GM23338 (cell line): ENCODE data around the gene ASB1. TPM values are rescaled to one million over a fixed set of nuclear protein-coding genes. Genes with fewer than 3 reads are reported as not detected.

Experiments used
- ATAC-seq: fragments of 200-7000 bp; cut with Tn5 transposase; 3 replicates; pipeline ENCODE4 v1.9.1; 2020
- DNase-seq: peaks from one replicate; pipeline ENCODE4 v3.0.0-alpha.2; 2015; ENCODE audit warnings: low spot score
- H2AFZ ChIP-seq: fragments of 200-600 bp; sonication (generic); 2 replicates; pipeline ENCODE4 v1.8.0; 2016; ENCODE audit warnings: antibody characterized with exemption, mild to moderate bottlenecking, moderate library complexity
- H3F3A ChIP-seq: fragments of 200-600 bp; sonication (generic); replicated peaks from 2 replicates; pipeline ENCODE4 v1.8.0; 2017; ENCODE audit warnings: antibody characterized with exemption, mixed run types, low read depth
- H3K27ac ChIP-seq: fragments of 200-600 bp; sonication (generic); 2 replicates; pipeline ENCODE4 v1.6.1; 2016; ENCODE audit warnings: low read depth
- H3K27me3 ChIP-seq: fragments of 200-600 bp; sonication (generic); 2 replicates; pipeline ENCODE4 v1.8.0; 2016; ENCODE audit warnings: mild to moderate bottlenecking, mixed run types, moderate library complexity; ENCODE audit not compliant: insufficient read depth
- H3K36me3 ChIP-seq: fragments of 200-600 bp; sonication (generic); 2 replicates; pipeline ENCODE4 v1.8.0; 2016; ENCODE audit warnings: mild to moderate bottlenecking; ENCODE audit not compliant: insufficient read depth
- H3K4me1 ChIP-seq: fragments of 200-600 bp; sonication (generic); 2 replicates; pipeline ENCODE4 v1.8.0; 2016; ENCODE audit warnings: mild to moderate bottlenecking, moderate library complexity; ENCODE audit not compliant: insufficient read depth
- H3K4me2 ChIP-seq: fragments of 200-600 bp; sonication (generic); 2 replicates; pipeline ENCODE4 v1.7.1; 2017; ENCODE audit warnings: mixed run types
- H3K4me3 ChIP-seq: fragments of 200-600 bp; sonication (generic); 2 replicates; pipeline ENCODE4 v1.6.1; 2016; ENCODE audit warnings: mixed run types
- H3K79me2 ChIP-seq: fragments of 200-600 bp; sonication (generic); replicated peaks from 2 replicates; pipeline ENCODE4 v1.8.0; 2017; ENCODE audit warnings: mild to moderate bottlenecking; ENCODE audit not compliant: insufficient read depth
- H3K9me2 ChIP-seq: fragments of 200-600 bp; sonication (generic); 2 replicates; pipeline ENCODE4 v1.8.0; 2017; ENCODE audit not compliant: insufficient read depth
- H4K20me1 ChIP-seq: fragments of 200-600 bp; sonication (generic); replicated peaks from 2 replicates; pipeline ENCODE4 v1.8.0; 2017; ENCODE audit warnings: mild to moderate bottlenecking; ENCODE audit not compliant: insufficient read depth
- H3K27ac Mint-ChIP-seq: 2 replicates; pipeline ENCODE4 v1.8.0; 2020; ENCODE audit warnings: inconsistent platforms, mild to moderate bottlenecking, moderate library complexity, mixed read lengths
- H3K27me3 Mint-ChIP-seq: 3 replicates; pipeline ENCODE4 v1.8.0; 2022; ENCODE audit warnings: low read depth, mild to moderate bottlenecking, moderate library complexity, mixed read lengths, inconsistent platforms; ENCODE audit not compliant: insufficient read depth, poor library complexity
- H3K36me3 Mint-ChIP-seq: 3 replicates; pipeline ENCODE4 v1.8.0; 2021; ENCODE audit warnings: low read depth, mild to moderate bottlenecking, inconsistent platforms, moderate library complexity, mixed read lengths
- H3K4me1 Mint-ChIP-seq: 3 replicates; pipeline ENCODE4 v1.8.0; 2020; ENCODE audit warnings: mild to moderate bottlenecking, inconsistent platforms, mixed read lengths
- H3K4me3 Mint-ChIP-seq: 3 replicates; pipeline ENCODE4 v1.8.0; 2021; ENCODE audit warnings: moderate library complexity, mild to moderate bottlenecking, inconsistent platforms, mixed read lengths
- H3K9me3 Mint-ChIP-seq: 3 replicates; pipeline ENCODE4 v1.8.0; 2020; ENCODE audit warnings: moderate library complexity, mild to moderate bottlenecking, inconsistent platforms, mixed read lengths
- CREB1 ChIP-seq: fragments of 250-450 bp; sonication (Bioruptor Pico); IDR thresholded peaks from 2 replicates; pipeline ENCODE4 v1.5.0; 2020; ENCODE audit warnings: low read depth, mild to moderate bottlenecking, moderate library complexity
- ETS1 ChIP-seq: IDR thresholded peaks from 2 replicates; pipeline ENCODE4 v1.6.1; 2016; ENCODE audit warnings: antibody characterized with exemption
- EZH2 ChIP-seq: fragments of 200-600 bp; sonication (generic); IDR thresholded peaks from one replicate; pipeline ENCODE4 v1.8.0; 2017; ENCODE audit warnings: antibody characterized with exemption, mild to moderate bottlenecking, low read depth; ENCODE audit not compliant: unreplicated experiment
- EZH2phosphoT487 ChIP-seq: fragments of 200-600 bp; sonication (generic); IDR thresholded peaks from one replicate; pipeline ENCODE4 v1.8.1; 2018; ENCODE audit warnings: antibody characterized with exemption; ENCODE audit not compliant: unreplicated experiment
- REST ChIP-seq: IDR thresholded peaks from one replicate; pipeline ENCODE4 v1.6.1; 2018; ENCODE audit warnings: antibody characterized with exemption; ENCODE audit not compliant: unreplicated experiment
- STAT1 ChIP-seq: IDR thresholded peaks from one replicate; pipeline ENCODE4 v1.6.1; 2016; ENCODE audit warnings: antibody characterized with exemption; ENCODE audit not compliant: unreplicated experiment
- ZNF114 ChIP-seq: fragments of 250-450 bp; sonication (Bioruptor Pico); IDR thresholded peaks from 2 replicates; pipeline ENCODE4 v1.5.0; 2020; ENCODE audit warnings: mild to moderate bottlenecking, moderate library complexity
- ZNF331 ChIP-seq: fragments of 250-450 bp; sonication (Bioruptor Pico); IDR thresholded peaks from 2 replicates; pipeline ENCODE4 v1.5.0; 2020; ENCODE audit warnings: low read depth, mild to moderate bottlenecking, moderate library complexity
- ZNF462 ChIP-seq: fragments of 250-450 bp; sonication (Bioruptor Pico); IDR thresholded peaks from 2 replicates; pipeline ENCODE4 v1.5.0; 2020; ENCODE audit warnings: mild to moderate bottlenecking, moderate library complexity
- polyA plus RNA-seq: library from polyadenylated mRNA; unstranded; fragments of >200 nt; fragmentation: Nextera tagmentation; extraction: Ambion mirVana; gene quantifications from 2 replicates; pipeline ENCODE4 v1.2.1, GENCODE V29; 2016
- total RNA-seq: library from RNA; depleted of rRNA; stranded (reverse); fragments of >200 nt; shearing (Covaris generic); gene quantifications from 2 replicates; pipeline ENCODE4 v1.2.3, GENCODE V29; 2014

The ASB1 gene
- total and polyA plus RNA-seq, 2 experiments from 2014 or later: 21.5 to 23.9 TPM

GRCh38 chr2:238409341-238410199 lies 17.2 kb upstream of the ASB1 start:
- H3K27me3 Mint-ChIP-seq: peaks cover 3% of the 10 kb centered on the region
- Histone ChIP-seq H3K4me3 (no peak overlapping the region), H3K36me3 (no peaks in the 10 kb centered on the region), H2AFZ (no peak overlapping the region), H3K79me2 (no peaks in the 10 kb centered on the region), H3K27ac (0 out of 2 replicates have a peak overlapping the region, but pooled peaks have one; percentile 45), H4K20me1 (no peaks in the 10 kb centered on the region), H3K27me3 (no peaks in the 10 kb centered on the region), H3K4me2 (no peak overlapping the region), H3F3A (no peaks in the 10 kb centered on the region), H3K4me1 (no peaks in the 10 kb centered on the region), H3K9me2 (no peaks in the 10 kb centered on the region)
- H3K9me3 Mint-ChIP-seq: no peaks in the 10 kb centered on the region
- ATAC-seq (peak; percentile 22), DNase-seq (no peak)
- no peak for TF ChIP-seq ZNF114 (CRISPR knock-in tag)
- H3K27ac Mint-ChIP-seq: no peak overlapping the region
- H3K4me3 Mint-ChIP-seq: no peak overlapping the region
- H3K4me1 Mint-ChIP-seq: peaks cover 7% of the 10 kb centered on the region; the same call in 2 of the 3 replicates
- H3K36me3 Mint-ChIP-seq: no peaks in the 10 kb centered on the region

GRCh38 chr2:238412067-238412767 lies 14.5 kb upstream of the ASB1 start:
- H3K79me2 ChIP-seq: no peaks in the 10 kb centered on the region
- no peak for ATAC-seq
- TF ChIP-seq EZH2 (no peak), ZNF462 (no peak), REST (no peak), ETS1 (no peak), EZH2phosphoT487 (no peak), CREB1 (CRISPR knock-in tag) (no peak), STAT1 (no peak), ZNF331 (CRISPR knock-in tag) (no peak)

More at GRCh38 chr2:238412067-238412767, 14.5 kb upstream of the ASB1 start:
- Histone ChIP-seq H3K27ac (no peak overlapping the region), H3K4me2 (no peak overlapping the region), H3K4me1 (no peaks in the 10 kb centered on the region), H2AFZ (no peak overlapping the region), H4K20me1 (no peaks in the 10 kb centered on the region), H3K27me3 (no peaks in the 10 kb centered on the region), H3K4me3 (no peak overlapping the region), H3F3A (no peaks in the 10 kb centered on the region), H3K36me3 (no peaks in the 10 kb centered on the region), H3K9me2 (no peaks in the 10 kb centered on the region)
- Mint-ChIP-seq H3K9me3 (peaks cover 22% of the 10 kb centered on the region), H3K27me3 (peaks cover 6% of the 10 kb centered on the region), H3K27ac (no peak overlapping the region), H3K4me1 (peaks cover 5% of the 10 kb centered on the region; the same call in 2 of the 3 replicates), H3K4me3 (no peak overlapping the region), H3K36me3 (peaks cover 20% of the 10 kb centered on the region)
- DNase-seq: no peak
